Measurements from ENCODE around the gene SLC26A11.

DNA sequence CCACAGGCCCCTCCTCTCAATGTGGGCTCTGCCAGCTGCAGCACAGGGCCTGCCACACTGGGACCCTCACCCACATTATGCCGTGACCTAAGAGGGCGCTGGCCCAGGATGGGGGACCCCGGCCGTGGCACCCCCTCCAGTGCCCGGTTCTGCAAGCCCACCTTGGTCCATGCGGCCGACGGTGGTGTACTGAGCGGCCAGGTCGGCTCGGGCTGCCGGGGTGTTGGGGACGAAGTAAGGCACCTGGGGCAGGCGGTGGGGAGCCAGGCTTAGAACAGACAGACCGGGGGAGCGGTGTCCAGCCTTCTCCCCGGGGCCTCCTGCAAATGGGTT, 6.6 kb upstream of the SLC26A11 start:
- TF ChIP-seq, protein P1, sequence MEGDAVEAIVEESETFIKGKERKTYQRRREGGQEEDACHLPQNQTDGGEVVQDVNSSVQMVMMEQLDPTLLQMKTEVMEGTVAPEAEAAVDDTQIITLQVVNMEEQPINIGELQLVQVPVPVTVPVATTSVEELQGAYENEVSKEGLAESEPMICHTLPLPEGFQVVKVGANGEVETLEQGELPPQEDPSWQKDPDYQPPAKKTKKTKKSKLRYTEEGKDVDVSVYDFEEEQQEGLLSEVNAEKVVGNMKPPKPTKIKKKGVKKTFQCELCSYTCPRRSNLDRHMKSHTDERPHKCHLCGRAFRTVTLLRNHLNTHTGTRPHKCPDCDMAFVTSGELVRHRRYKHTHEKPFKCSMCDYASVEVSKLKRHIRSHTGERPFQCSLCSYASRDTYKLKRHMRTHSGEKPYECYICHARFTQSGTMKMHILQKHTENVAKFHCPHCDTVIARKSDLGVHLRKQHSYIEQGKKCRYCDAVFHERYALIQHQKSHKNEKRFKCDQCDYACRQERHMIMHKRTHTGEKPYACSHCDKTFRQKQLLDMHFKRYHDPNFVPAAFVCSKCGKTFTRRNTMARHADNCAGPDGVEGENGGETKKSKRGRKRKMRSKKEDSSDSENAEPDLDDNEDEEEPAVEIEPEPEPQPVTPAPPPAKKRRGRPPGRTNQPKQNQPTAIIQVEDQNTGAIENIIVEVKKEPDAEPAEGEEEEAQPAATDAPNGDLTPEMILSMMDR (IDR thresholded peaks at IDR 0.05): no peak
- no peak for TF ChIP-seq POLR2A (IDR thresholded peaks at IDR 0.05; ENCODE audit: low read depth)
- TF ChIP-seq POLR2AphosphoS5 (IDR thresholded peaks at IDR 0.05): no peak
- no peak for TF ChIP-seq EP300 (IDR thresholded peaks at IDR 0.05)

All from esophagus muscularis mucosa (tissue), 4 donors.